ENCODE measurements around the gene DAB1.

Gene DAB1

DNA sequence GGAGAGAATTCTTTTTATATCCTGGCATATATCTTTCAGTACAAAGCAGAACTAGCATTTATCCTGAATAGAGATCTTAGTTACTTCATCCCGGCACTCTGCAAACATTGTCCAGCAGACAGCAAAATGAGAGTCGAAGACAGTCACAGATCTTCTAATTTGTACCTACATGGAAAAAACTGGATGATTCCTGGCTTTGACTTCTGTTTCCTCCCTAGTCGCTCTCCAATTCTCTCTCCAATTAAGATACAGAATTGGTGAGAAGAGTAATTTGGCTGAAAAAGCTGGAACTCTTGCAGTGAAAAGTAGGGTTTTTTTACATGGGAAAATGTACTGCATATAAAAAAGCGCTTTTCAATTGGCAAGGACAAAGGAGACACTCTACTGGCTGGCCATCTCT, 307.0 kb downstream of the DAB1 start:
- no peaks in the 10 kb centered on the region for H3K9me3 ChIP-seq (ENCODE audit: insufficient read depth, low read length)
- H3K4me3 ChIP-seq (ENCODE audit: insufficient read length, low read depth), result no peak overlapping the region
- TF ChIP-seq SUZ12 (IDR thresholded peaks at IDR 0.05; ENCODE audit: extremely low read depth, insufficient read depth, insufficient read length) (no peak), YY1 (IDR thresholded peaks at IDR 0.05; ENCODE audit: insufficient read depth, insufficient read length) (no peak), ZNF274 (IDR thresholded peaks at IDR 0.05; ENCODE audit: low read depth, low read length) (no peak)
- H3K27me3 ChIP-seq (ENCODE audit: insufficient read depth, insufficient read length), result no peaks in the 10 kb centered on the region
- no peaks in the 10 kb centered on the region for H3K4me1 ChIP-seq (ENCODE audit: insufficient read depth, insufficient read length)
- H3K36me3 ChIP-seq (ENCODE audit: insufficient read depth, insufficient read length, low read length), result no peaks in the 10 kb centered on the region
- DNase-seq (ENCODE audit: low read depth, low spot score), result no peak
- no peak overlapping the region for H3K9ac ChIP-seq (ENCODE audit: insufficient read length, low read depth)

DNA sequence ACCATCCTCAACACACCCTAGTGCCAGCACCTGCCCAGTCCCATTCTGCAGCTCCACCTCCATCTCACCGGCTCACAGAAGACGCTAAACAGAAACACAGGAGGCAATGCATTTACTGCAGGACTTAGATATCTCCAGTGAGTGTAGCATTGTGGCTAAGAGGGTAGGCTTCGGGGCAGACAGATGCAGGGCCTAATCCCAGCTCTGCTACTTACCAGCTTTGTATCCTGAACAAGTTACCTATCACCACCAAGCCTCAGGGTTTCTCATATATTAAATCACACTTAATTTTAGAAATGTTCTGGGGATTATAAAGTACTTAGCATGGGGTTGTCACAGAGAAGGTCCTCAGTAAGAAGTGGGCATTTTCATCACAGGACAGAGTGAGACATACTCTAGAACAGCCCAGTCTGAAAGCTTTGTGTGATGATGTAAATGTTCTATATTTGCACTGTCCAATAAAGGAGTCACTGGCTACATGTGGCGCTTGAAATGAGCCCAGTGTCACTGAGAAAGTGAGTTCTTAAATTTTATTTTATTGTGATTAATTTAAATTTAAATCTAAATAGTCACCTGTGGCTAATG, 308.7 kb downstream of the DAB1 start:
- no peaks in the 10 kb centered on the region for H3K36me3 ChIP-seq (ENCODE audit: insufficient read depth, insufficient read length, low read length)
- TF ChIP-seq SUZ12 (IDR thresholded peaks at IDR 0.05; ENCODE audit: extremely low read depth, insufficient read depth, insufficient read length), result no peak
- no peak for TF ChIP-seq ZNF274 (IDR thresholded peaks at IDR 0.05; ENCODE audit: low read depth, low read length)
- no peak for TF ChIP-seq YY1 (IDR thresholded peaks at IDR 0.05; ENCODE audit: insufficient read depth, insufficient read length)
- H3K9me3 ChIP-seq (ENCODE audit: insufficient read depth, low read length), result no peaks in the 10 kb centered on the region
- DNase-seq (ENCODE audit: low read depth, low spot score), result no peak
- no peak overlapping the region for H3K9ac ChIP-seq (ENCODE audit: insufficient read length, low read depth)
- no peak overlapping the region for H3K4me3 ChIP-seq (ENCODE audit: insufficient read length, low read depth)
- H3K27me3 ChIP-seq (ENCODE audit: insufficient read depth, insufficient read length), result no peaks in the 10 kb centered on the region
- H3K4me1 ChIP-seq (ENCODE audit: insufficient read depth, insufficient read length), result no peaks in the 10 kb centered on the region

DNA sequence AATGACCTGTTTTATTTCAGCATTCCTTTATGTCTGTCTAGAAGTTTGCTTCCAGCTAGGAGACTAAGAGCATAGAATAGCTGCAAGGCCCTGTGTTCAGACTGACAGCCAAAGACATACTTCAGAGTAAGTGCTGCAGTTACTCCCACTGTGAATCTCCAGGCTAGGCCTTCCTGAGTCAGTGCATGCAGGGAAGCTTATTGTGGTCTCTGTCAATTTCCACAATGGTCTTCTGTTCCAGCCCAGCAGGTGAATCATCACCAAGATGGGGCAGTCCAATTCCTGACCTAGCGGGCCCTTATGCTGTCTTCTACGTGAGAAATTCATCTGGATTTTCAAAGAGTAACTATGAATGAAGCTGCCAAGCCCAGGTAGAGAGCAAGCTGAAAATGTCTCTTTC, 311.7 kb downstream of the DAB1 start:
- Histone ChIP-seq H3K36me3 (ENCODE audit: insufficient read depth, insufficient read length, low read length) (no peaks in the 10 kb centered on the region), H3K4me1 (ENCODE audit: insufficient read depth, insufficient read length) (no peaks in the 10 kb centered on the region), H3K4me3 (ENCODE audit: insufficient read length, low read depth) (no peak overlapping the region), H3K9ac (ENCODE audit: insufficient read length, low read depth) (no peak overlapping the region), H3K27me3 (ENCODE audit: insufficient read depth, insufficient read length) (no peaks in the 10 kb centered on the region), H3K9me3 (ENCODE audit: insufficient read depth, low read length) (no peaks in the 10 kb centered on the region)
- TF ChIP-seq YY1 (IDR thresholded peaks at IDR 0.05; ENCODE audit: insufficient read depth, insufficient read length) (no peak), SUZ12 (IDR thresholded peaks at IDR 0.05; ENCODE audit: extremely low read depth, insufficient read depth, insufficient read length) (no peak), ZNF274 (IDR thresholded peaks at IDR 0.05; ENCODE audit: low read depth, low read length) (no peak)
- DNase-seq (ENCODE audit: low read depth, low spot score), result peak; percentile 61

DNA sequence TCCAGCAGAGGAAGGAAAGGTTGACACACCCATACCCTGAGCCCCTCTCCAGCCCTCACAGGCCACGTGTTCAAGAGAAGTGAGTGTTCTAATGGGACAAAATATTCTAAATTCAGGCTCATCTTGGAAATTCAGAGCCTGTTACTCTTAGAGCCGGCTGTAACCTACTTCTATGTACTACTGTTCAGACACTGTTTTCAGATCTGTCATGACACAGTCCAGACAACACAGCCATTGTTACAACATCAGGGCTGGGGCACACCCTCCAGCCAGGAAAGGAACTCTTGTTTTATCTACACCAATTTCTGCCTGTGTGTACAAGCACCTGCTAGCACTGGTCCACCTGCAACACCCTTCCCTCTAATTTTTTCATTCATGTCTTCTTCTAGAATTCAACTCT, 312.7 kb downstream of the DAB1 start:
- Histone ChIP-seq H3K36me3 (ENCODE audit: insufficient read depth, insufficient read length, low read length) (no peaks in the 10 kb centered on the region), H3K9me3 (ENCODE audit: insufficient read depth, low read length) (no peaks in the 10 kb centered on the region), H3K27me3 (ENCODE audit: insufficient read depth, insufficient read length) (no peaks in the 10 kb centered on the region), H3K4me1 (ENCODE audit: insufficient read depth, insufficient read length) (no peaks in the 10 kb centered on the region), H3K4me3 (ENCODE audit: insufficient read length, low read depth) (no peak overlapping the region), H3K9ac (ENCODE audit: insufficient read length, low read depth) (no peak overlapping the region)
- DNase-seq (ENCODE audit: low read depth, low spot score), result no peak
- TF ChIP-seq ZNF274 (IDR thresholded peaks at IDR 0.05; ENCODE audit: low read depth, low read length), result no peak
- TF ChIP-seq SUZ12 (IDR thresholded peaks at IDR 0.05; ENCODE audit: extremely low read depth, insufficient read depth, insufficient read length), result no peak
- TF ChIP-seq YY1 (IDR thresholded peaks at IDR 0.05; ENCODE audit: insufficient read depth, insufficient read length), result no peak

DNA sequence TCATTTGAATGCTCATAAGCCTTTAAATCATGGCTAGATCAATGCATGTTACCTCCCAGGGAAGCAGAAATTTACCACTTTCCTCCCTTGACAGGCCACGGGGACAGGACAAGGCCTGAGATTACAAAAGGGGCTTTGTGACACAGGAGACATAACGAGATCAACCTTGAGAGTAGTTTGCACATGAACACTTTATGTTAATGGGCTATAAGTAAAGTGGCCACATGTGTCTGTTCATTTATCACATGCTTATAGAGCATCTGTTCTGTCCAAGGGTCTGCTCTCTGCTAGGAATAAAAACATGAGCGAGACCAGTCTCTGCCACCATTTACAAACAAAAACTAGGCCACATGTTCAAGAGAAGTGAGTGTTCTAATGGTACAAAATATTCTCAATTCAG, 314.0 kb downstream of the DAB1 start:
- H3K4me3 ChIP-seq (ENCODE audit: insufficient read length, low read depth), result no peak overlapping the region
- H3K9ac ChIP-seq (ENCODE audit: insufficient read length, low read depth), result no peak overlapping the region
- no peaks in the 10 kb centered on the region for H3K27me3 ChIP-seq (ENCODE audit: insufficient read depth, insufficient read length)
- DNase-seq (ENCODE audit: low read depth, low spot score), result no peak
- no peaks in the 10 kb centered on the region for H3K9me3 ChIP-seq (ENCODE audit: insufficient read depth, low read length)
- no peak for TF ChIP-seq SUZ12 (IDR thresholded peaks at IDR 0.05; ENCODE audit: extremely low read depth, insufficient read depth, insufficient read length)
- TF ChIP-seq ZNF274 (IDR thresholded peaks at IDR 0.05; ENCODE audit: low read depth, low read length), result no peak
- TF ChIP-seq YY1 (IDR thresholded peaks at IDR 0.05; ENCODE audit: insufficient read depth, insufficient read length), result no peak
- H3K4me1 ChIP-seq (ENCODE audit: insufficient read depth, insufficient read length), result no peaks in the 10 kb centered on the region
- H3K36me3 ChIP-seq (ENCODE audit: insufficient read depth, insufficient read length, low read length), result no peaks in the 10 kb centered on the region

DNA sequence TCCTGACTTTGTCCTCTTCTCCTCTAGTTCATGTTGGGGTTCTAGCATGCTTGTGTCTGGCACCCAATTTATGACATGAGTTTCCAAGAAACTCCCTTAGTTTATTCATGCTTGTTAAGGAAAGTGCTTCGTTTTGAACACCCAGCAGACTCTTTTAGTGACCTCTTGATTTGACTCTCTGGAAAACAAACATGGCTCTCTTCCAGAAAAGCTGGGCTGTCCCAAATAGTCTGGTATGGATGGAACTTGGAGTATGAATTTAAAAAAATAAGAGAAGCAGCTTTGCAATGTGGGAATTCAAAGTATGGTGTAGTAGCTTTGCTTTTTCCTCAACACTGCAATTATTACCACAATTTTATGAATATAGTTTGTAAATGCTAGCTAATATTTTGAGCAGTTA, 314.6 kb downstream of the DAB1 start:
- H3K36me3 ChIP-seq (ENCODE audit: insufficient read depth, insufficient read length, low read length), result no peaks in the 10 kb centered on the region
- no peak for TF ChIP-seq YY1 (IDR thresholded peaks at IDR 0.05; ENCODE audit: insufficient read depth, insufficient read length)
- TF ChIP-seq SUZ12 (IDR thresholded peaks at IDR 0.05; ENCODE audit: extremely low read depth, insufficient read depth, insufficient read length), result no peak
- TF ChIP-seq ZNF274 (IDR thresholded peaks at IDR 0.05; ENCODE audit: low read depth, low read length), result no peak
- H3K4me1 ChIP-seq (ENCODE audit: insufficient read depth, insufficient read length), result no peaks in the 10 kb centered on the region
- DNase-seq (ENCODE audit: low read depth, low spot score), result no peak
- H3K9me3 ChIP-seq (ENCODE audit: insufficient read depth, low read length), result no peaks in the 10 kb centered on the region
- H3K4me3 ChIP-seq (ENCODE audit: insufficient read length, low read depth), result no peak overlapping the region
- no peaks in the 10 kb centered on the region for H3K27me3 ChIP-seq (ENCODE audit: insufficient read depth, insufficient read length)
- H3K9ac ChIP-seq (ENCODE audit: insufficient read length, low read depth), result no peak overlapping the region

DNA sequence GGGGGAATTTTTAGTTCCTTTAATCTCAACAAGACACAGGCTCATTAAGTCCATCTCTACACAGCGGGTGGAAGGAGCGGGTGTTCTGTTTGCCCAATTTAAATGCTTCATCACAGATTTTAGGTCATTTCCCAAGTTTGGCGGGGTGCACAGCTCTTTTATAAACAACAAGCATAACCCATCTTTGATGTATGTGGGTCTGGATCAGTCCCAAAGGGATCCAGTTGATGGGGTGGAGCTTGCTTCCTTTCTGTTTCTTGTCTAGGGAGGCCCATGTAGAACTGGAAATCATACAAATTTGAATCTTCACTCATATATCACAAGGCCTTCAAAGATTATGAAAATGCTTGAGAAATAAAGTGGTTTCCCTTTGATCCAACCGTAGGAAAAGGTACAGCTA, 317.6 kb downstream of the DAB1 start:
- Histone ChIP-seq H3K4me3 (ENCODE audit: insufficient read length, low read depth) (no peak overlapping the region), H3K9me3 (ENCODE audit: insufficient read depth, low read length) (no peaks in the 10 kb centered on the region), H3K36me3 (ENCODE audit: insufficient read depth, insufficient read length, low read length) (no peaks in the 10 kb centered on the region), H3K4me1 (ENCODE audit: insufficient read depth, insufficient read length) (peaks cover 5% of the 10 kb centered on the region), H3K27me3 (ENCODE audit: insufficient read depth, insufficient read length) (no peaks in the 10 kb centered on the region), H3K9ac (ENCODE audit: insufficient read length, low read depth) (no peak overlapping the region)
- no peak for TF ChIP-seq YY1 (IDR thresholded peaks at IDR 0.05; ENCODE audit: insufficient read depth, insufficient read length)
- TF ChIP-seq ZNF274 (IDR thresholded peaks at IDR 0.05; ENCODE audit: low read depth, low read length), result no peak
- TF ChIP-seq SUZ12 (IDR thresholded peaks at IDR 0.05; ENCODE audit: extremely low read depth, insufficient read depth, insufficient read length), result no peak
- no peak for DNase-seq (ENCODE audit: low read depth, low spot score)
